Ishikawa (cell line): Measurements from ENCODE around the gene RASD1.

Experiments
- CEBPB ChIP-seq: IDR thresholded peaks from 2 replicates; pipeline ENCODE4 v1.6.1; 2012
- EGR1 ChIP-seq: IDR thresholded peaks from 2 replicates; pipeline ENCODE4 v1.6.1; 2012
- EP300 ChIP-seq: IDR thresholded peaks from 2 replicates; pipeline ENCODE4 v1.6.1; 2012; ENCODE audit warnings: borderline replicate concordance
- RAD21 ChIP-seq: IDR thresholded peaks from 2 replicates; pipeline ENCODE4 v1.6.1; 2012; ENCODE audit warnings: low read depth
- TAF1 ChIP-seq: IDR thresholded peaks from 2 replicates; pipeline ENCODE4 v1.6.1; 2012; ENCODE audit warnings: low read depth, mild to moderate bottlenecking
- TCF12 ChIP-seq: IDR thresholded peaks from 2 replicates; pipeline ENCODE4 v1.6.1; 2012; ENCODE audit warnings: low read depth
- YY1 ChIP-seq: IDR thresholded peaks from 2 replicates; pipeline ENCODE4 v1.6.1; 2012; ENCODE audit warnings: low read depth
- TF ChIP-seq, protein P1 (sequence below): IDR thresholded peaks from 2 replicates; pipeline ENCODE4 v1.6.1; 2012

DNA sequence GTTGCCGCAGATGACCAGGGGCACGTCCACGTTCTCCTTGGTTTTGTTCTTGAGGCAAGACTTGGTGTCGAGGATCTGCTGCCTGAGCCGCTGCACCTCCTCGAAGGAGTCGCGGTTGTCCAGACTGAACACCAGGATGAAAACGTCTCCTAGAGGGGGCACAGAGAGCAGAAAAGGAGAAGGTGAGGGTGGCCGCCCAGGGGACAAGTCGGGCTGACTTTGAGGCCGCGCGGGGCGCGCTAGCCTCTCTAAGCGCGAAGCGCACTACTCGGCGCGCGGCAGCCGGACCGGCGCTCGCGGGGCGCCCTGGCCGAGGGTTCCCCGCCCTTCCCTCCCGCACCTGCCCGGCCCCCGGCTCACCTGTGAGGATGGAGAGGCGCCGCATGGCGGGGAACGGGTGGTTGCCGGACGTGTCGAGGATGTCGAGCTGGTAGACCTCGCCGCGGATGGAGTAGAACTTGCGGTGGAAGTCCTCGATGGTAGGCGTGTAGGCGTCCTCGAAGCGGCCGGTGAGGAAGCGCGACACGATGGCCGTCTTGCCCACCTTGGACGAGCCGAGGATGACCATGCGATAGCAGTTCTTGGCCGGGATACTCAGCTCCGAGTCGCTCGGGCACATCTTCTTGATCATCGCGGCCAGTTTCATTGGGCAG is 533 bp downstream of the RASD1 start:
- TF ChIP-seq EP300: no peak
- TF ChIP-seq EGR1: no peak
- no peak for TF ChIP-seq TCF12
- TF ChIP-seq TAF1: no peak
- TF ChIP-seq, protein P1, sequence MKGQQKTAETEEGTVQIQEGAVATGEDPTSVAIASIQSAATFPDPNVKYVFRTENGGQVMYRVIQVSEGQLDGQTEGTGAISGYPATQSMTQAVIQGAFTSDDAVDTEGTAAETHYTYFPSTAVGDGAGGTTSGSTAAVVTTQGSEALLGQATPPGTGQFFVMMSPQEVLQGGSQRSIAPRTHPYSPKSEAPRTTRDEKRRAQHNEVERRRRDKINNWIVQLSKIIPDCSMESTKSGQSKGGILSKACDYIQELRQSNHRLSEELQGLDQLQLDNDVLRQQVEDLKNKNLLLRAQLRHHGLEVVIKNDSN: no peak
- no peak for TF ChIP-seq CEBPB
- TF ChIP-seq RAD21: no peak
- TF ChIP-seq YY1: no peak
